Breast epithelium (tissue), 4 donors: Measurements from ENCODE around the gene ANKRD6. TPM values are rescaled to one million over a fixed set of nuclear protein-coding genes. Genes with fewer than 3 reads are reported as not detected.

Experiments used
- DNase-seq, 2 donors: peaks; one replicate each; pipeline ENCODE4 v3.0.0-alpha.2; 2019; ENCODE audit warnings: low spot score in 2 of 2
- H3K27ac ChIP-seq, 2 donors: fragments of 200-600 bp; sonication (generic) in 1 of 2; one replicate each; pipeline ENCODE4 v1.5.1; 2016 to 2019; ENCODE audit warnings: mild to moderate bottlenecking in 1 of 2
- H3K27me3 ChIP-seq, 2 donors: fragments of 200-600 bp; sonication (generic) in 1 of 2; one replicate each; pipeline versions ENCODE4 v1.5.1 to v1.6.0; 2017 to 2019; ENCODE audit warnings: control low read depth in 1 of 2, mild to moderate bottlenecking in 1 of 2
- H3K36me3 ChIP-seq: fragments of 200-600 bp; one replicate; pipeline ENCODE4 v1.5.1; 2019
- H3K4me1 ChIP-seq, 2 donors: fragments of 200-600 bp; sonication (generic); one replicate each; pipeline ENCODE4 v1.5.1; 2016 to 2019; ENCODE audit warnings: control low read depth in 1 of 2
- H3K4me3 ChIP-seq, 3 donors: fragments of 200-600 bp; sonication (generic); 1 replicate in 2 of 3; 2 replicates in 1 of 3; pipeline ENCODE4 v1.5.1; 2016 to 2019; ENCODE audit warnings: mild to moderate bottlenecking in 3 of 3, moderate library complexity in 2 of 3
- H3K9me3 ChIP-seq, 2 donors: fragments of 200-600 bp; sonication (generic) in 1 of 2; one replicate each; pipeline ENCODE4 v1.5.1; 2016 to 2019; ENCODE audit warnings: control low read depth in 1 of 2
- POLR2A ChIP-seq: fragments of 450-650 bp; IDR thresholded peaks from one replicate; pipeline ENCODE4 v1.6.1; 2016; ENCODE audit warnings: antibody characterized with exemption, mild to moderate bottlenecking, moderate library complexity
- POLR2AphosphoS5 ChIP-seq, 3 donors: sonication (generic); formaldehyde crosslinking; IDR thresholded peaks; one replicate each; pipeline ENCODE4 v1.6.1; 2017; ENCODE audit warnings: antibody characterized with exemption in 3 of 3
- intact Hi-C: fragments of 100-400 bp; cut with DNase I; formaldehyde crosslinking; loops from one replicate; pipeline ENCODE4 v1.15.1; 2023; ENCODE audit warnings: low total_unique reads
- total RNA-seq, 3 donors: library from RNA; depleted of rRNA; stranded (reverse); fragments of >200 nt; gene quantifications; one replicate each; pipeline ENCODE4 v1.1.0, GENCODE V29; 2016
- TF ChIP-seq, protein P1 (sequence below), 3 donors: fragments of 450-650 bp; IDR thresholded peaks; one replicate each; pipeline ENCODE4 v1.5.1; 2016 to 2017; ENCODE audit warnings: antibody characterized with exemption in 3 of 3, mild to moderate bottlenecking in 3 of 3, moderate library complexity in 3 of 3

Gene ANKRD6
- total RNA-seq, 3 donors from 2014 or later, result 9.6 to 23.7 (median 18.0) TPM

- no peaks in the 10 kb centered on the region for H3K9me3 ChIP-seq
- no peaks in the 10 kb centered on the region for H3K27me3 ChIP-seq
- no peaks in the 10 kb centered on the region for H3K4me1 ChIP-seq
- intact Hi-C loops, result no loop called here
- H3K27ac ChIP-seq, result no peak overlapping the region
- TF ChIP-seq, protein P1, sequence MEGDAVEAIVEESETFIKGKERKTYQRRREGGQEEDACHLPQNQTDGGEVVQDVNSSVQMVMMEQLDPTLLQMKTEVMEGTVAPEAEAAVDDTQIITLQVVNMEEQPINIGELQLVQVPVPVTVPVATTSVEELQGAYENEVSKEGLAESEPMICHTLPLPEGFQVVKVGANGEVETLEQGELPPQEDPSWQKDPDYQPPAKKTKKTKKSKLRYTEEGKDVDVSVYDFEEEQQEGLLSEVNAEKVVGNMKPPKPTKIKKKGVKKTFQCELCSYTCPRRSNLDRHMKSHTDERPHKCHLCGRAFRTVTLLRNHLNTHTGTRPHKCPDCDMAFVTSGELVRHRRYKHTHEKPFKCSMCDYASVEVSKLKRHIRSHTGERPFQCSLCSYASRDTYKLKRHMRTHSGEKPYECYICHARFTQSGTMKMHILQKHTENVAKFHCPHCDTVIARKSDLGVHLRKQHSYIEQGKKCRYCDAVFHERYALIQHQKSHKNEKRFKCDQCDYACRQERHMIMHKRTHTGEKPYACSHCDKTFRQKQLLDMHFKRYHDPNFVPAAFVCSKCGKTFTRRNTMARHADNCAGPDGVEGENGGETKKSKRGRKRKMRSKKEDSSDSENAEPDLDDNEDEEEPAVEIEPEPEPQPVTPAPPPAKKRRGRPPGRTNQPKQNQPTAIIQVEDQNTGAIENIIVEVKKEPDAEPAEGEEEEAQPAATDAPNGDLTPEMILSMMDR (IDR thresholded peaks at IDR 0.05), result no peak
- no peak overlapping the region for H3K4me3 ChIP-seq
- no peaks in the 10 kb centered on the region for H3K36me3 ChIP-seq
- DNase-seq, result no peak
These were observed 31.3 kb downstream of the ANKRD6 start for GRCh38 chr6:89464295-89464694.

DNA sequence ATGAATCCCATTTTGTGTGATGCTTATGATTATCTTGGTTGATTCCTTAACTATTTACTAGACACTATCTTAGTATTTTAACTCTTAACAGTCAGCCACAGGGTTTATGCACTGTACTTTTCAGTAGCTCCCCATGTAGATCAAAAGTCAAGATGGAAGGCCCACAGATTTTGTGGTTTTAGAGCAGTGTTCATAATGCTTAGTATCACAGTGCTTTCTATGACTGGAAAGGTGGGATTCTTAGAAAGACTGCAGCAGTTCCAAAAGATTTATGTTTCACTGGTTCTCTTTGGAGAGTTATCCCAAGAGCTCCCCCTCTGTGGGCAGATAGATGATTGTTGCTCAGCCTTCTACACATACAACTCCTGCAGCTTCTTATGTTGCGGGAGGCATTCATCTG, 34.5 kb downstream of the ANKRD6 start:
- Histone ChIP-seq H3K27ac (no peak overlapping the region), H3K36me3 (no peaks in the 10 kb centered on the region), H3K4me1 (no peaks in the 10 kb centered on the region), H3K27me3 (no peaks in the 10 kb centered on the region), H3K4me3 (no peak overlapping the region), H3K9me3 (no peaks in the 10 kb centered on the region)
- TF ChIP-seq, protein P1 (IDR thresholded peaks at IDR 0.05), result no peak
- TF ChIP-seq POLR2AphosphoS5 (IDR thresholded peaks at IDR 0.05) (no peak), POLR2A (no peak)
- DNase-seq, result no peak
- intact Hi-C loops, result no loop called here

- DNase-seq, result no peak
- intact Hi-C loops, result no loop called here
- Histone ChIP-seq H3K4me1 (no peaks in the 10 kb centered on the region), H3K4me3 (no peak overlapping the region), H3K36me3 (no peaks in the 10 kb centered on the region), H3K27me3 (no peaks in the 10 kb centered on the region), H3K27ac (no peak overlapping the region), H3K9me3 (no peaks in the 10 kb centered on the region)
- TF ChIP-seq POLR2AphosphoS5 (IDR thresholded peaks at IDR 0.05) (no peak), POLR2A (no peak)
- TF ChIP-seq, protein P1 (IDR thresholded peaks at IDR 0.05), result no peak
These were observed 36.0 kb downstream of the ANKRD6 start for GRCh38 chr6:89468998-89469397.

DNA sequence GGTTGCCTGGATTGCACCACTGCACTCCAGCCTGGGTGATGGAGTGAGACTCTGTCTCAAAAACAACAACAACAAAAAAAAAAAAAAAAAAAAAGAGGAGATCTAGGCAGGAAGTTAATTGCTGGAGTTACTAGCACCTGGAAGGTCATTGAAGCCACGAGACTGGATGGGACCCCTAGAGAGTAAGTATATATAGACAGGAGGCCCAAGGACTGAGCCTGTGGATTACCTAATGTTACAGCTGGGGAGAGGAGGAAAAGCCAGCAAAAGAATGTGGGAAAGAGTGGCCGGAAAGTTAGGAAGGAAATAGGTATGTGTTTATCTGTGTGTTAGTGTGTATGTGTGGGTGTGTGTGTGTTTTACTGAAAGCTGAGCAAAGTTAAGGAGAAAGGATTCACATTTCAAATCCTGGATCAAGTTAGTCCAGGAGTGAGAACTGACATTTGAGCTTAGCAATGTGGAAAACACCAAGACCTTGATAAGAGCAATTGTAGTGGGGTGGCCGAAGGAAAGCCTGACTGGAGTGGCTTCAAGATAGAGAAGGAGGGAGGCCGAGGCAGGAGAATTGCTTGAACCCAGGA, 38.4 kb downstream of the ANKRD6 start:
- TF ChIP-seq, protein P1 (IDR thresholded peaks at IDR 0.05), result no peak
- TF ChIP-seq POLR2AphosphoS5 (IDR thresholded peaks at IDR 0.05) (no peak), POLR2A (no peak)
- Histone ChIP-seq H3K4me3 (no peak overlapping the region), H3K9me3 (no peaks in the 10 kb centered on the region), H3K36me3 (no peaks in the 10 kb centered on the region), H3K27ac (no peak overlapping the region), H3K4me1 (no peaks in the 10 kb centered on the region), H3K27me3 (no peaks in the 10 kb centered on the region)
- DNase-seq, result no peak
- intact Hi-C loops, result loop anchor here (5.0 kb wide), 1 partner anchor 479 kb away; no protein-coding TSS in a partner anchor

GRCh38 chr6:89475101-89475500, 42.1 kb downstream of the ANKRD6 start:
- H3K36me3 ChIP-seq, result no peaks in the 10 kb centered on the region
- no peaks in the 10 kb centered on the region for H3K27me3 ChIP-seq
- DNase-seq, result no peak
- TF ChIP-seq POLR2A (no peak), POLR2AphosphoS5 (IDR thresholded peaks at IDR 0.05) (no peak)
- TF ChIP-seq, protein P1 (IDR thresholded peaks at IDR 0.05), result no peak
- no peak overlapping the region for H3K4me3 ChIP-seq
- H3K4me1 ChIP-seq, result no peaks in the 10 kb centered on the region
- no peak overlapping the region for H3K27ac ChIP-seq
- intact Hi-C loops, result no loop called here
- H3K9me3 ChIP-seq, result no peaks in the 10 kb centered on the region
